ENCODE results near the gene DNAJB13.

Gene DNAJB13

DNA sequence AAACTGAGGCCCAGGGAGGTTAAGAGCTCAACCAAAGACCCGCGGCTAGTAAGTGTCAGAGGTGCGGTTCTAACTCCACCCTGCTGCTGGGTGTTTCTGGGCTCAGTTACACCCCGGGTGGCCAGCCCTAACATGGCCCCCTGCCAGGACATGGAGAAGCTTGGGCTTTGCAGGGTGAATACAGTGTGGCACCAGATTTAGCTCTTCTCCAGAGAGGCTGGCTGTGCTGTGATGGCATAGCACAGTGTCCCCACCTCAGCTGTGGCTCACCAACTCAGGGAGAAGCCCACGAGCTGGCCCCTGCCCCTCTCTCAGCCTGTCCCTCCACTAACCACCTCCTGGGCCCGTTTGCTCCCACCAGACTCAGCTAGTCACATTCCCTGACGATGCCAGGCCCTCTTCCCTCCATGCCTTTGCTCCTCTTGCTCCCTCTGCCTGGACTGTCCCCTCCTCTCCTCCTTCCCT lies 51.0 kb downstream of the DNAJB13 start:
- FAIRE-seq = no peak

DNA sequence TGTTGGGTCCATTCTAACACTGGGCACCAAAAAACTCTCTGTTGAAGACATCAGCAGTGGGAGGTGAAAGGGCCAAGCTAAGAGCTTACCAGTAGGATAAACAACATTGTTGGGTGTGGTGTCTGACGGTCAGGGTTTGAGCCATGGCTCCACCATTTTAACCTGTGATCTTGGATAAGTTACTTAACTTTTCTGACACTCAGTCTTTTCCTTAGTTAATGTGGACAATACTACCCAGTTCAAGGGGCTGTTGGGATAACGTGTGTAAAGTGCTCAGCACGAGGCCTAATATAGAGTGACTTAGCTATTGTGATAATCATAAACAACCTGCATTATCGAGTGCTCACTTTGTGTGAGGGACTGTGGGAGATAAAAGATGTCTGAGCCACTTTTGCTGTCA lies 52.0 kb downstream of the DNAJB13 start:
- no peak for FAIRE-seq

DNA sequence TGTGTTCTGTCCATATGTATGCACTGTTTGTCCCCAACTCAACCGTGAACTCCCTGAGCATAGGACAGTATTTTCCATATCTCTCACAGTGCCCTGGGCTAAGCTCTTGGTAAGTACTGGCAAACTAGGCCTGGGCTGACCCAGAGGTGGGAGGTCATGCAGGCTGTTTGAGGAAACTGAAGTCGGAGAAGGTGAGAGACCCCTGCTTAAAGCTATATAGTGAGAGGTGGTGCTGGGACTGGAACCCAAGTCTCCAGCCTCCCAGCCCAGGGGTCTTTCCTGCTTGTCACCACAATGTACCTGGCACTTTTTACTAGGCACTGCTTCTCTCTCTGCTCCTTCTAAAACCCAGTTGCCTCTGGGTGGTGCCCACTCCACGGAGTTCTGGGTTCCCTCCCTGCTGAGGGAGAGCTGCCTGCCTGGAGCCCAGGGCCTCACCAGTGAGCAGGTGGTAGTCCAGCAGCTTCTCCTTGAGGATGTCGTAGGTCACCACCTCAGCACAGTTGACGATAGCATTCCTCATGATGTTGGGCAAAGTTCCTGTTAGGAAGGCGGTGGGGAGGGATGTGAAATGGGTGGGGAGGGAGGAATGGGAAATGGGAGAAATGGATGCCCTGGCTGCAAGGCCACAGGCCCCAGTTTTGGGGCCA lies 53.3 kb downstream of the DNAJB13 start:
- FAIRE-seq = no peak

DNA sequence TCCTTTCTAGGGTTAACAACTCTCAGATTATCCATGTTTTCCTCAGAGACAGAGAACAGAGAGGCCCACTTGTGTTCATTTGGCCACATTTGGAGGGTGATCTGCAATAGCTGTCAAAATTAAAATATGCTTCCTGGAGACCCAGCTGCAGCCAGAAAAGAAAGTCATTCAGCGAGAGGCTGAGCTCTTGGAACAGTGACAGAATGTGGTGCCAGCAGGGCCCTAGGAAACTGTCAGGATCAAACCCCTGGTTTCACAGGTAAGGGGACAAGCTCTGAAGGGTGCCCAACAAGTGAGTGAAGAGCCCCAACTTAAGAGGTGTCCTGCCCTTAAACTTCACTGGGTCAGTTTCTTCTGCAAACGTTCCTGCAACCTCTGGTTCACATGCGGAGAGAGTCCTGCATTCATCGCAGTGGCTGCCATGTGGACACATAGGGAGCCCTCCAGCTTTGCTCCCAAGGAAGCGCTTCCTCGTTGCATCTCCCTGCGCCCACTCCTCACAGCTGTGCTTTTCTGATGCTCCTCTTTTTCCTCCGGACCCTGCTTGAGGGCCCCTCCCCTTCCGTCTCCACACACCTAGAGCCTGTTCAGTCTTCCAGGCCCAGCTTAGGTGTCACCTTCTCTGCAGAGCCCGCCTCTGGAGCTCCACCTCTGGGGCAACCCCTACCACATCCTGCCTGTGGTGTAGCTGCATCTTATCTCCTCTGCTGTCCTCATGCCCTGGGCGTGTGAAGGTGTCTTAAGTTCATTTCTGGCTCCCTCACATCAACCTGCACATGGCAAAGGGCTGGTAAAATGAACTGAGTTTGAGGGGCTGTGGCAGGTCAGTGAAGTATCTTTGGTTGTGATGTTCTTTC lies 54.2 kb downstream of the DNAJB13 start:
- FAIRE-seq = no peak

DNA sequence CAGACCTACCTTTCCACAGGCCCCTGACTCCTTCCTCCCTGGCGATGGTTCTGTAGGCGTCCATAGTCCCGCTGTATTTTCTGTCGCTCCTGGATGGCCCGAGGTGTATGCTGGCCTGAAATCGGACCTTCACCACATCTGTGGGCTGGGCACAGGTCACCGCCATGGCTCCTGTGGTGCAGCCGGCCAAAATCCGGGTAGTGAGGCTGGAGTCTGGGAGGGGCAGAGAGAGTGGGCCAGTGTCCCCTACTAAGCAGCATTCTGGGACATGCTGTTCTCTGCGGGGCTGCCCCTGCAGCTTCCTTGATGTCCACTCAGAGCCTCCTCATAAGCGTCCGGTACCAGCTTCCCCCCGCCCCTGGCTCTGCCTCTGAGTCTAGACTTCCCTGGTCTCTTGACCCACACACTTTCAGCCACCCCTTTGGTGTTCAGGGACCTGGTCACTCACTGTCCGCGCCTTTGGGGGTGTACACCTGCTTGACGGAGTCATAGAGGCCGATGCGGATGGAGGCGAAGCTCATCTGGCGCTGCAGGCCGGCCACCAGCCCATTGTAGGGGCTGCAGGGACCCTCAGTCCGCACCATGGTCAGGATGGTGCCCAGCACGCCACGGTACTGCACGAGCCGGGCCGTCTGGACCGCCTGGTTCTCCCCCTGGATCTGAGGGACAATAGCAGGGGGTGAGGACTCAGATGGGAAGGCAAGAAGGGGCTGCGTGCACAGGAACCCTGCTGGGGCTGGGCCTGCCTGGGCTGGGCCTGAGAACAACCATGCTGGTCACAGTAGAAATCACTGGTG lies 55.1 kb downstream of the DNAJB13 start:
- FAIRE-seq = no peak

DNA sequence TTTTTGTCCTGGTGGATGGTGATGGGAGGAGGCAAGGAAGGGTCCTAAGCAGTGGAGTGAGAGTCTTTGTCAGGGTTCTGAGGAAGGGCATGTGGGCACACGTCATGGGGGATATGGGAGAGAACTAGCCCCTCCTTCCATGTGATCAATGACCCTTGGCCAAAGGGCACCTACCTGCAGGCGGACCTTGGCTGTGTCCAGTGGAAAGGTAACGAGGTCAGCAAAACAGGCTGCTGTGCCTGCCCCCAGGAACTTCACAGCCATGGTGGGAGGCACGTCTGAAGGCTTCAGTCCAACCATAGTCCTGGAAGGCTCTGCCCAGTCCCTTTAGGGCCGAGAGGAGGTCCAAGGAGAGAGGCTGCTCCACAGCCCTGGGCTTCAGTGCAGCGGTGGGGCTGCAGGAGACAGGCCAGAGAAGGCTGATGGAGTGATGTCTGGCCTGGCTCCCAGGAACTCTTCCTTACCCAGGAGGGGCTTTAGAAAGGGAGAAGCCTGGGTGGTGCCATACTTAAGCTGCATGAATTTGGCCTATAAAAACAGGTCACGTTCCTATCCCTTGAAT lies 56.0 kb downstream of the DNAJB13 start:
- FAIRE-seq = no peak

DNA sequence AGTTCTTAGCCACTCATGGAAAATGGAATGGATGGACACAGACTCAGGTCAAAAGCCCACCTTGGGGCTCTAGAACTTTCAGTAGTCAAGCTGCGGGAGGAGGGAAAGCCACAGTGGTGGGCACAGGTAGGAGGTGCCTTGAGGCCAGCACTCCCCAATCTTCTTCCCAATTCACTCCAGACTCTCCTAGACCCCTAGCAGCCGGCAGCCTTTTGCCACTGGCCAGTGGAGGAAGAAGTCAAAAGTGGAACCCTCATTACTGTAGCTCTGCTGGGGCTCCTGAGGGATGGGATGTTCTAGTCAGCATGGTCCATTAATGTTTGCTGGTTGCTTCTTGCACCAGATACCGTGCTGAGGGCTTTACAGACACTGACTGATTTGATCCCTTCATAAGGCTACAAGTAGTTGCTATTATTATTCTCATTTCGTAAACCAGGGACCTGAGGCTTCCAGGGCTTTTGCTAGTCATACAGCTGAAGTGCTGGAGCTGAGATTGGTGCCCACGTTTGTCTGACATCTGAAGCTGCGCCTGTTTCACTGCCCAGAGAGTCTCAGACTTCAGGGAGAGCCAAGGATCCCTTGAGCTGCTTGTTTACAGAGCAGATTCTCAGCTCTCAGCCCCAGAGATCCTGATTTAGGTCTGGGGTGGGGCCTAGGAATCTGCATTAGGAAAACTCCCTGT lies 57.0 kb downstream of the DNAJB13 start:
- no peak for FAIRE-seq

DNA sequence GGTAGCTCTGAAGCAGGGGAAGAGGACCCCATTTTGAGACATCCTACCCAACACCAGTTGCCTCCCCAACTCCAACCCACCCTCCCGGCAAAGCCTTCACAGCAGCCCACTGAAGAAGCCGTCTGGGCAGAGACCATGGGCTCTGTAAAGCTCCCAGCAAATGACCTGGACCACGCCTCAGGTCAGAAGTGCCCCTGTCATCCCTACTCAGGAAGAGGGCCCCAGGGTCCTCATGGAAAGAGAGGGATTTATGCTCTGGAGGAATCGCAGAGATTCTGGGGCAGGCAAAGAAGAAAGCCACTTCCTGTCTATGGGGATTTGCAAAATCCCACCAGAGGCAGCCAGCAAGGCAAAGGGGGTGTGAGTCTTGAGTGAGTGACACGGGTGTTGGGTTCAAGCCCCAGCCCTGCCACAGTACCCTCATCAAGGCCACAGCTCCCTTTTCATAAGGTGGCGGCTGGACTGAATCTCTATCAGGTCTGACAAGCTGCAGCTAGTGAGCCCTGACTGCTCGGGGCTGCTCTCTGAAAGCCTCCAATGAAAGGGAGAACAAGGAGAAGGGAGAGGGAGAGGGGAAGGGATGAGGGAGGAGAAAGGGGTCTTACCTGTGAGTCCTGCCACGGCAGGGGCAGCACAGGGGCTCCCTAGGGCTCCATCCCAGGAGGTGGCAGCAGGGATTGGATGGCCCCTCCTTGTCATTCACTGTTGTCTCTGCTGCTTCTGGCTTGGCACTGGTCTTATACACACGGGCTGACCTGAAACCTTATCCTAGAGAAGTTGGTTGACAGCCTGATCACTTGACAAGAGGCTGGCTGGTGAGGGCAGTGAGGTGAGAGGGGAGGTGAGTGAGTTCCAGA lies 57.8 kb downstream of the DNAJB13 start, which contains the start of gene UCP3:
Gene UCP3 (minus strand): TSS at position 713 of the 857 bp plus-strand sequence. CDS start 2,043 bp downstream, outside the sequence.
- no peak for FAIRE-seq

DNA sequence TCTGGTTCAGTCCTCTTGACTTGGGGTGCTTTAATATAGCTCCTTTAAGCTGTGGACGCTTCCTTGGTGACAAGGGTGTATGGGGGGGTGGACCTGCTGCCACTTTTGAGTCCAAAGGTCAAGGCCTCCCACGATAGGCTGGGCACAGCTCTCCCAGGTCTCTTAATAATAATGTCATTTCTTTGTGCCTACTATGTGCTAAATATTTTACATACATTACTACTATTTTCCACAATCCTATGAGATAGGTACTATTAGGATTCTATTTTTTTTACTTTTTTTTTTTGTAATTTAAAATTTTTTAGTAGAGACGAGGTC lies 58.4 kb downstream of the DNAJB13 start:
- no peak for FAIRE-seq

DNA sequence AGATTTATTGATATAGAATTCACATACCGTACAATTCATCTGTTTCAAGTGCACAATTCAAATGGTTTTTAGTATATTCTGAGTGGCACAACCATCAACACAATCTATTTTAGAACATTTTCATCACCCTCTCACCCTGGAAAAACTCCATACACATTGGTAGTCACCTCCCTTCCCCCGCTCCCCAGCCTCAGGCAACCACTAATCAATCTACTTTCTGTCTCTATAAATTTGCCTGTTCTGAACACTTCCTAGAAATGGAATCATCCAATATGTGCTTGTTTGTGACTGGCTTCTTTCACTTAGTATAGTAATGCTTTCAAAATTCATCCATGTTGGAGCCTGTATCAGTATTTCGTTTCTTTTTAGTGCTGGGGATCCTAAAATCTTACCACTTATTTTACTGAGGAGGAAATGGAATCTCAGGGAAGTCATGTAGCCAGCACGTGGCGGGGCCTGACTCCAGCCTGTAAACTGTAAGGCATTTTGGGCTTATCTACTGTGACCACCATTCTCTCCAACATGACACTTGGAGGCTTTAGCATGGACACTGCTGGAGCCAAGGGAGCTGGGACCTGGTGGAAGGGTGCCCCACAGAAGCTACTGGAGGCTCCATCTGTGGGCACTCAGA lies 59.0 kb downstream of the DNAJB13 start:
- FAIRE-seq = no peak

DNA sequence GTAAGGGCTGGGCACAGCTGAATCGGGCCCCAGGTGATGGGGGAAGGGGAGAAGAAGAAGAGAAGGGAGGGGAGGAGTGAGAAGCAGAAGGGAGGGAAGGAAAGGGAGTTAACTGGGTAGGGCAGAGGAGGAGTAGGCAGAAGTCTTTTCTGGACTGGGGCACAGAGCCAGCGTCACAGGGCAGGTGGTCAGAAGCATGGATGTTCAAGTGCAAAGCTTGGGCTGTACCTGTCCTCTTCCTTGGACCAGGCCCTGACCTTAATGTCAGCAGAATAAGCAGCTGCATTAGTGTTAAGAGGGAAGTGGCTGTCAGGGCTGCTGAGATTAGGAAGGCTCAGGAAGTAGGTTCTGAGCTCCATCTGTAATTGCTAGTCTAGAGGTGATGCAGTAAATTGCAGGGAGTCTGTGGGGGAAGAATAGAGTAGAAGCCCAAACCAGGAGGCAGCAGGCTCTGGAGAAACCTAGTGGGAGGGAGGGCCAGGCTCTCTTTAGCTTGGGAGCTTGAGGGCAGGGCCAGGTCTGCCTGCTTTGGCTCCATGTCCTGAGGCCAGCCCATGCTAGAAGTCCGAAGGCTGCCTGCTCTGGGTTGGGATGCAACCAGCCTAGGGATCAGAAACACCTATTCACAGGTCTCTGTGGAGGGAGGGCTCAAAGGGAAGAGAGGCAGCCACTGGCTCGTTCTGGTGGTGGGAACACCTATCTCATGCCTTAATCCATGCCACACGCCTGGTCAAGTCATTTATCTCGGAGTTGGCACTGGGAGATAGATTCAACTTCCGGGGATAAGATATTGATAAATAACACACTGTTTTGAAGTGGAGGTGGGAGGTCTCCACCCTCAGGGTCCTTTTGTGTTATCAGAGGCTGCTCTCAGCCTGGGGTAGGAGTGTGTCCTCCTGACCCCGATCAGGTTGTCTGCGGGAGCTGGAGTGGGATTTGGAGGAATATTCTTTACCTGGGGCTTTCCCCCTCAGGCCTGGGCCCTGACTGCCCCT lies 59.8 kb downstream of the DNAJB13 start:
- no peak for FAIRE-seq

DNA sequence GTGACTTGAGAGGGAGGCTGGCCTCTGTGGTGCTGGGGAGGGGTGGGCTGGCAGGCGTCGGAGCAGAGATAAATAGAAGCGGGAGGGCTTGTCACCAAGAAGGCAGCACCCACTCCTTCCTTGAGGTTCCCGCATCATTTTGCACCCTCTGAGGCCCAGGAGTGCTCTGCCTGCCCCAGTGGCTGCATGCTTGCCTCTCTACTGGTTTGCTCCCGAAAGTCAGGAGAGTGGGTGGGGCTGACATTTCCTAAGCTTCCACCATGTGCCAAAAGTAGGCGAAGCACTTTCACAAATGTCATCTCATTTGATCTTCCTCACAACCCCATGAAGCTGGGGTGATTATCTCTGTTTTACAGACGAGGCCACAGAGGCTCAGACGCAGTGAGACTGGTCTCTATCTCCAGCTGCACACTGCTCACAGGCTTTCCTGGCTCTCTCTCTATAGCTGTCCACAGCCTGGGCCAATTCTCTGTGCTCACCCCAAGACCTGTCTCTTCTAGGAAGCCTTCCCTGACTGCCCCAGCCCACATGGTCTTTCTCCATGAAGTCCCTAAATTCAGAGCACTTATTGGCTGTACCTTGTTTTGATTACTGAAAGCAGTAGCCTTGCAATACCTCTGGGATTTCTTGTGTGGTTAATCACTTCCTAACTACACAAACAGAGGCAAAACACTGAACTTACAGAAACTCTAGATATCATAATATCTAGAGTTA lies 60.7 kb downstream of the DNAJB13 start:
- no peak for FAIRE-seq

DNA sequence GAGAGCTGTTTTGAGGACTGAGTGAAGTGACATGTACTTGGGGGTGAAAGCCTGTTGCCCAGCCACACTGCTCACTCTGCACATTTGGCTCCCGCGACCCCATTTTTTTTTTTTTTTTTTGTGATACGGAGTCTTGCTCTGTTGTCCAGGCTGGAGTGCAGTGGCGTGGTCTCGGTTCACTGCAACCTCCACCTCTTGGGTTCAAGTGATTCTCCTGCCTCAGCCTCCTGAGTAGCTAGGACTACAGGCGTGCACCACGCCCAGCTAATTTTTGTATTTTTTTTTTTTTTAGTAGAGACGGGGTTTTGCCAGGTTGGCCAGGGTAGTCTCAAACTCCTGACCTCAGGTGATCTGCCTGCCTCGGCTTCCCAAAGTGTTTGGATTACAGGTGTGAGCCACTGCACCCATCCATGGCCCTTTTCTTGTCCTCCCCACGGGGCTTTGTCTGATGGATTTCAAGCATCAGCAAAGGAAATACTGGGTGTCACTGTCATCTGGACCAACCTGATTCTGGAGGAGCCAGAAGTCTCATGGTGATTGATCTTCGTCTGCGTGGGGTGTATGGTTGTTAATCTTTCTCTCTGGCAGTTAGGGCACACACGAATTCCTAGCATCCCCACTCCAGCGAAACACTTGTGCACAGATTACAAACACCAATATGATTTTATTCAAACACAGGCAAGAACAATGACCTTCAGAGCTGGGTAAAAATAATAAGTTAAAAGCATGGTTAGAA lies 61.4 kb downstream of the DNAJB13 start:
- no peak for FAIRE-seq

DNA sequence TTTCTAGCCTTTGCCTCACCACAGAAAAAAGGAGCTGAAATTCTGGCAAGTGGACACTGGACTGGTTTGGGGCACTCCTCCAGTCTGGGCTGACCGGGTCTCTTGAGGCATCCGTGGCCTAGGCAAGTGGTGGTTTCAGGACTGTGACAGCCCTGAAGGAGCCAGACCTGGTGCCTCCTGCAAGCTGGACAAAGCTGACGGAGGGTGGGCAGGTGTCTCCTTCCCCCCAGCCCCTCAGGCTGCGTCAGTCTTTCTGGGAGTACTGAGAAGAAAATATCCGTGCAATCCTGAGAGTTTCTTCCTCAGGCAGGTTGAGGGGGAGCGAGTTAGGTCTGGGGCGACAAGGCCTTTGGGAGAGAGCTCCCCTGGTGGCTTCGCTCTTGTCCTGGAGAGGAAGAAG lies 62.3 kb downstream of the DNAJB13 start:
- no peak for FAIRE-seq

DNA sequence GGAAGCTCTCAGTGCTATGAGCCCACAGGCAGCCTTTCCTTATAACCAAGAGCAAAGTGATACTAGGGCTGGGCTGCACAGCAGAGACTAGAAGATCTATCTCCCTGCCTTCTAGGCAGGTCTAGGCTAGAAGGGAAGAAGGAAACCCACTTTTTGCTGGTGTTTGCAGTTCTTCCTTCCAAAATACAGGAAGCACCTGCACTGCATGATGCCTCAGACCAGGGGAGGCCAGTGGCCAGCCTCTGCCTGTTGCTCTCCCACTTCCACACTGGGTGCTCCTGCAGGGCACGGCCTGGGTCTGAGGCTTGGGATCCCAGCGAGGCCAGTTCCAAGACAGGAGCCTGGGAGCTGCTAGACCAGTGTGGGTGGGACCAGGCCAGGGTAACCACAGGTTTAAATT lies 64.1 kb downstream of the DNAJB13 start:
- no peak for FAIRE-seq

DNA sequence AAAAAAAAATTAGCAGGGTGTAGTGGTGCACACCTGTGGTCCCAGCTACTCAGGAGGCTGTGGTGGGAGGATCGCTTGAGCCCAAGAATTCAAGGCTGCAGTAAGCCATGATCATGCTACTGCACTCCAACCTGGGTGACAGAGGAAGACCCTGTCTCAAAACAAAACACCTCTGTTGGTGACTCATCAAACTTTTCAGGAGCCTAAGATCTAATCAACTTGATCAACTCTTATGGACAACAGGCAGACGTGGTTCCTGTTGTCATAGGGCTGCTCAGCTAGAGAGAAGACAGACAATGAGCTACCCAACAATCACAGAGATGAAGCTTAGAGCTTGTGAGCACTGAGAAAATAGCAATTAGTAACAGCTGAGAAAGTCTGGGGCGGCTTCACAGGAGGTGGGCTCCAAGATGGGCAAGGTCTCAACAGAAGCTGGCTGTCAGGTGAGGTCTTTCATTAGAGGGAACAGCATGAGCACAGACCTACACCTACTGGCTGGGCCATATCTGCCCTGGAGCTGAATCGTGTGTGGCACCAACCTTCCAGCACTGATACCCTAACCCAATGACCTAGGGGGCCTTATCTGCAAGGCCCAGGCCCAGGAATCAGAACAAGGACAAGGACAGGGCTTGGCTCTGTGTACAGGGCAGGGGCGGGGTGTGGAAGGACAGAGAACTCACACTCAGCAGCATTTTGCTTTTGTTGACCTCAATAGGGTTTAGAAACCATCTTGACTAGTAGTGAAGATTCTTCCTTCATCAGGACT lies 65.3 kb downstream of the DNAJB13 start:
- FAIRE-seq = no peak

DNA sequence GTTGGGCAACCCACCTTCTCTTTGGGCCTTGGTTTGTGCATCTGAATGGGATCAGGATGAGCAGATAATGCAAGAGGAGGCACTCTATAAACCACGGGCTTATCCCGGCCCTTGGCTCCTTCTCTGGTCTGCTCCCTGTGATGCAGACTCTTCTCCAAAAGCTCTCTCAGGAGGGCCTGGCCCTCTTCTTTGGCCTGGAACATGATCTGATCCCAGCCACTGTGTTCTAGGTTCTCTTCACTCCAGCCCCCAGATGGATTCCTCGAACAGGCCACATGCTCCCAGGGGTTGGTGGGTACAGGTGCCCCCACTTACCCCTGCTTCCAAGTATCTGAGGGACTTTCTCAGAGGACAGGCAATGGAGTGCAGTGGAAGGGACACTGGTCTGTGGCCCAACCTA lies 66.8 kb downstream of the DNAJB13 start:
- FAIRE-seq = no peak
